Measurements from ENCODE around the gene SOX10.

DNA sequence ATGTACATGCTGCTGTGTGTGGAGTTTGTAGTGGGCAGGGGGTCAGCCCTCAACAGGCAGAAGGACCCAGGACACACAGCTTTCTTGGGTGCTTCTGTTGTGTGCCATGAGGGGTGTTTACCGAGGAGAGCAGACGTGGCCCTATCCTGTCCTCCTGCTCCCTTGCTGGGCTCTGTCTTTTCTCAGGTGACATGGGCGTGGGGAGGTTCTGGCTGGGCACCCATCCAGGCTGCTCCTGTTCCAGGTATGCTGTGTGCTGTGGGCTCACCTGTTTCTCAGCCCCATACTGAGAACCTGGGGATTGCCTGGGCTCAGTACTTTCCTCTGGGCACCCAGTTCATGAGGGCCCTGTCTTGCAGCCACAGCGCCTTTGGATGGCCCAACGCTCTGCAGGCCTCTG, 55.0 kb downstream of the SOX10 start:
- TF ChIP-seq GABPA (IDR thresholded peaks at IDR 0.05; ENCODE audit: low read depth, low read length), result no peak
- no peak for TF ChIP-seq GABPA (CRISPR knock-in tag; IDR thresholded peaks at IDR 0.05; ENCODE audit: low read depth)
- no peak for TF ChIP-seq MATR3 (CRISPR knock-in tag; IDR thresholded peaks at IDR 0.05)
- no peak for TF ChIP-seq GATAD2A (CRISPR knock-in tag; IDR thresholded peaks at IDR 0.05)
- TF ChIP-seq TOE1 (CRISPR knock-in tag; IDR thresholded peaks at IDR 0.05), result no peak
- TF ChIP-seq, protein P1, sequence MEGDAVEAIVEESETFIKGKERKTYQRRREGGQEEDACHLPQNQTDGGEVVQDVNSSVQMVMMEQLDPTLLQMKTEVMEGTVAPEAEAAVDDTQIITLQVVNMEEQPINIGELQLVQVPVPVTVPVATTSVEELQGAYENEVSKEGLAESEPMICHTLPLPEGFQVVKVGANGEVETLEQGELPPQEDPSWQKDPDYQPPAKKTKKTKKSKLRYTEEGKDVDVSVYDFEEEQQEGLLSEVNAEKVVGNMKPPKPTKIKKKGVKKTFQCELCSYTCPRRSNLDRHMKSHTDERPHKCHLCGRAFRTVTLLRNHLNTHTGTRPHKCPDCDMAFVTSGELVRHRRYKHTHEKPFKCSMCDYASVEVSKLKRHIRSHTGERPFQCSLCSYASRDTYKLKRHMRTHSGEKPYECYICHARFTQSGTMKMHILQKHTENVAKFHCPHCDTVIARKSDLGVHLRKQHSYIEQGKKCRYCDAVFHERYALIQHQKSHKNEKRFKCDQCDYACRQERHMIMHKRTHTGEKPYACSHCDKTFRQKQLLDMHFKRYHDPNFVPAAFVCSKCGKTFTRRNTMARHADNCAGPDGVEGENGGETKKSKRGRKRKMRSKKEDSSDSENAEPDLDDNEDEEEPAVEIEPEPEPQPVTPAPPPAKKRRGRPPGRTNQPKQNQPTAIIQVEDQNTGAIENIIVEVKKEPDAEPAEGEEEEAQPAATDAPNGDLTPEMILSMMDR (CRISPR knock-in tag; IDR thresholded peaks at IDR 0.05), result no peak
- TF ChIP-seq, protein P2, sequence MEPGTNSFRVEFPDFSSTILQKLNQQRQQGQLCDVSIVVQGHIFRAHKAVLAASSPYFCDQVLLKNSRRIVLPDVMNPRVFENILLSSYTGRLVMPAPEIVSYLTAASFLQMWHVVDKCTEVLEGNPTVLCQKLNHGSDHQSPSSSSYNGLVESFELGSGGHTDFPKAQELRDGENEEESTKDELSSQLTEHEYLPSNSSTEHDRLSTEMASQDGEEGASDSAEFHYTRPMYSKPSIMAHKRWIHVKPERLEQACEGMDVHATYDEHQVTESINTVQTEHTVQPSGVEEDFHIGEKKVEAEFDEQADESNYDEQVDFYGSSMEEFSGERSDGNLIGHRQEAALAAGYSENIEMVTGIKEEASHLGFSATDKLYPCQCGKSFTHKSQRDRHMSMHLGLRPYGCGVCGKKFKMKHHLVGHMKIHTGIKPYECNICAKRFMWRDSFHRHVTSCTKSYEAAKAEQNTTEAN (CRISPR knock-in tag; conservative IDR thresholded peaks at IDR 0.05), result no peak
- TF ChIP-seq SNAI1 (CRISPR knock-in tag; IDR thresholded peaks at IDR 0.05; ENCODE audit: borderline replicate concordance), result no peak
- TF ChIP-seq, protein P3, sequence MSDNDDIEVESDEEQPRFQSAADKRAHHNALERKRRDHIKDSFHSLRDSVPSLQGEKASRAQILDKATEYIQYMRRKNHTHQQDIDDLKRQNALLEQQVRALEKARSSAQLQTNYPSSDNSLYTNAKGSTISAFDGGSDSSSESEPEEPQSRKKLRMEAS (IDR thresholded peaks at IDR 0.05), result no peak
- TF ChIP-seq SP1 (IDR thresholded peaks at IDR 0.05), result no peak
- no peak for TF ChIP-seq SP1 (CRISPR knock-in tag; IDR thresholded peaks at IDR 0.05)
- no peak for TF ChIP-seq PCBP1 (IDR thresholded peaks at IDR 0.05; ENCODE audit: borderline replicate concordance, low read depth, low read length)
- TF ChIP-seq, protein P4, sequence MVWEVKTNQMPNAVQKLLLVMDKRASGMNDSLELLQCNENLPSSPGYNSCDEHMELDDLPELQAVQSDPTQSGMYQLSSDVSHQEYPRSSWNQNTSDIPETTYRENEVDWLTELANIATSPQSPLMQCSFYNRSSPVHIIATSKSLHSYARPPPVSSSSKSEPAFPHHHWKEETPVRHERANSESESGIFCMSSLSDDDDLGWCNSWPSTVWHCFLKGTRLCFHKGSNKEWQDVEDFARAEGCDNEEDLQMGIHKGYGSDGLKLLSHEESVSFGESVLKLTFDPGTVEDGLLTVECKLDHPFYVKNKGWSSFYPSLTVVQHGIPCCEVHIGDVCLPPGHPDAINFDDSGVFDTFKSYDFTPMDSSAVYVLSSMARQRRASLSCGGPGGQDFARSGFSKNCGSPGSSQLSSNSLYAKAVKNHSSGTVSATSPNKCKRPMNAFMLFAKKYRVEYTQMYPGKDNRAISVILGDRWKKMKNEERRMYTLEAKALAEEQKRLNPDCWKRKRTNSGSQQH (CRISPR knock-in tag; IDR thresholded peaks at IDR 0.05; ENCODE audit: low read depth), result no peak
- TF ChIP-seq ESRRA (CRISPR knock-in tag; IDR thresholded peaks at IDR 0.05; ENCODE audit: low read depth), result no peak

Measured in HepG2 (cell line).